ENCODE data around the gene RYR2. TPM values are rescaled to one million over a fixed set of nuclear protein-coding genes. Genes with fewer than 3 reads are reported as not detected.
A peak's percentile ranks its signal among the peaks of the same experiment; 100 is the strongest.

RYR2 gene
- polyA plus RNA-seq, 1 of the 3 experiments (the other 2 are of a cell fraction): under 0.01 TPM

GRCh38 chr1:237879195-237879594 is 837.2 kb downstream of the RYR2 start:
- no peaks in the 10 kb centered on the region for H3K27me3 ChIP-seq (ENCODE audit: insufficient read depth)
- H3K36me3 ChIP-seq (replicated peaks in 1 of 2; ENCODE audit: control insufficient read depth in 1 of 2, insufficient read depth in 2 of 2, low read length in 1 of 2): no peaks in the 10 kb centered on the region
- H3F3A ChIP-seq (replicated peaks; ENCODE audit: insufficient read depth): no peaks in the 10 kb centered on the region
- CTCF ChIA-PET: interaction anchor here (1.1 kb wide), 1 partner anchor 26 kb away, joined by 3 read pairs; no protein-coding TSS in a partner anchor
- DNase-seq: no peak
- no peaks in the 10 kb centered on the region for H3K9me3 ChIP-seq
- H4K20me1 ChIP-seq (ENCODE audit: insufficient read depth): no peaks in the 10 kb centered on the region
- no peak overlapping the region for H3K9ac ChIP-seq
- H2AFZ ChIP-seq (ENCODE audit: low read depth): no peak overlapping the region
- H3K4me3 ChIP-seq (ENCODE audit: low read depth in 2 of 2, low read length in 1 of 2): no peak overlapping the region
- H3K4me1 ChIP-seq (ENCODE audit: control insufficient read depth in 1 of 2, insufficient read depth in 2 of 2, low read depth in 1 of 2, low read length in 1 of 2): peaks cover 0 to 18% of the 10 kb centered on the region in 2 experiments; a peak in 1 of 4 replicates
- peak overlapping the region in 1 of 2 experiments; percentile 14; a peak in 1 of 4 replicates for H3K27ac ChIP-seq (ENCODE audit: low read depth in 2 of 2, low read length in 1 of 2)
- no peaks in the 10 kb centered on the region for H3K9me2 ChIP-seq
- POLR2A ChIA-PET: no interaction called here
- H3K4me2 ChIP-seq: no peak overlapping the region
- H3K79me2 ChIP-seq (ENCODE audit: insufficient read depth): no peaks in the 10 kb centered on the region
- TF ChIP-seq, protein P1, sequence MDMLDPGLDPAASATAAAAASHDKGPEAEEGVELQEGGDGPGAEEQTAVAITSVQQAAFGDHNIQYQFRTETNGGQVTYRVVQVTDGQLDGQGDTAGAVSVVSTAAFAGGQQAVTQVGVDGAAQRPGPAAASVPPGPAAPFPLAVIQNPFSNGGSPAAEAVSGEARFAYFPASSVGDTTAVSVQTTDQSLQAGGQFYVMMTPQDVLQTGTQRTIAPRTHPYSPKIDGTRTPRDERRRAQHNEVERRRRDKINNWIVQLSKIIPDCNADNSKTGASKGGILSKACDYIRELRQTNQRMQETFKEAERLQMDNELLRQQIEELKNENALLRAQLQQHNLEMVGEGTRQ (IDR thresholded peaks at IDR 0.05; ENCODE audit: borderline replicate concordance, low read depth, low read length): no peak
- TF ChIP-seq EZH2phosphoT487 (IDR thresholded peaks at IDR 0.05; ENCODE audit: borderline replicate concordance, low read depth): no peak
- no peak for TF ChIP-seq TAF1 (IDR thresholded peaks at IDR 0.05; ENCODE audit: borderline replicate concordance, low read depth, low read length)
- no peak for TF ChIP-seq SMC3 (IDR thresholded peaks at IDR 0.05; ENCODE audit: low read depth, low read length)
- TF ChIP-seq, protein P2, sequence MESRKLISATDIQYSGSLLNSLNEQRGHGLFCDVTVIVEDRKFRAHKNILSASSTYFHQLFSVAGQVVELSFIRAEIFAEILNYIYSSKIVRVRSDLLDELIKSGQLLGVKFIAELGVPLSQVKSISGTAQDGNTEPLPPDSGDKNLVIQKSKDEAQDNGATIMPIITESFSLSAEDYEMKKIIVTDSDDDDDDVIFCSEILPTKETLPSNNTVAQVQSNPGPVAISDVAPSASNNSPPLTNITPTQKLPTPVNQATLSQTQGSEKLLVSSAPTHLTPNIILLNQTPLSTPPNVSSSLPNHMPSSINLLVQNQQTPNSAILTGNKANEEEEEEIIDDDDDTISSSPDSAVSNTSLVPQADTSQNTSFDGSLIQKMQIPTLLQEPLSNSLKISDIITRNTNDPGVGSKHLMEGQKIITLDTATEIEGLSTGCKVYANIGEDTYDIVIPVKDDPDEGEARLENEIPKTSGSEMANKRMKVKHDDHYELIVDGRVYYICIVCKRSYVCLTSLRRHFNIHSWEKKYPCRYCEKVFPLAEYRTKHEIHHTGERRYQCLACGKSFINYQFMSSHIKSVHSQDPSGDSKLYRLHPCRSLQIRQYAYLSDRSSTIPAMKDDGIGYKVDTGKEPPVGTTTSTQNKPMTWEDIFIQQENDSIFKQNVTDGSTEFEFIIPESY (IDR thresholded peaks at IDR 0.05; ENCODE audit: borderline replicate concordance, low read depth): no peak
- TF ChIP-seq, protein P3, sequence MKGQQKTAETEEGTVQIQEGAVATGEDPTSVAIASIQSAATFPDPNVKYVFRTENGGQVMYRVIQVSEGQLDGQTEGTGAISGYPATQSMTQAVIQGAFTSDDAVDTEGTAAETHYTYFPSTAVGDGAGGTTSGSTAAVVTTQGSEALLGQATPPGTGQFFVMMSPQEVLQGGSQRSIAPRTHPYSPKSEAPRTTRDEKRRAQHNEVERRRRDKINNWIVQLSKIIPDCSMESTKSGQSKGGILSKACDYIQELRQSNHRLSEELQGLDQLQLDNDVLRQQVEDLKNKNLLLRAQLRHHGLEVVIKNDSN (IDR thresholded peaks at IDR 0.05; ENCODE audit: borderline replicate concordance, low read depth): no peak
- TF ChIP-seq TCF12 (IDR thresholded peaks at IDR 0.05): peak; percentile 91
- TF ChIP-seq, protein P4, sequence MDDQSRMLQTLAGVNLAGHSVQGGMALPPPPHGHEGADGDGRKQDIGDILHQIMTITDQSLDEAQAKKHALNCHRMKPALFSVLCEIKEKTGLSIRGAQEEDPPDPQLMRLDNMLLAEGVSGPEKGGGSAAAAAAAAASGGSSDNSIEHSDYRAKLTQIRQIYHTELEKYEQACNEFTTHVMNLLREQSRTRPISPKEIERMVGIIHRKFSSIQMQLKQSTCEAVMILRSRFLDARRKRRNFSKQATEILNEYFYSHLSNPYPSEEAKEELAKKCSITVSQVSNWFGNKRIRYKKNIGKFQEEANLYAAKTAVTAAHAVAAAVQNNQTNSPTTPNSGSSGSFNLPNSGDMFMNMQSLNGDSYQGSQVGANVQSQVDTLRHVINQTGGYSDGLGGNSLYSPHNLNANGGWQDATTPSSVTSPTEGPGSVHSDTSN (IDR thresholded peaks at IDR 0.05): peak; percentile 72
- no peak for TF ChIP-seq FOXJ3 (CRISPR knock-in tag; IDR thresholded peaks at IDR 0.05)
- TF ChIP-seq REST (IDR thresholded peaks at IDR 0.05; ENCODE audit: low read depth, low read length): no peak
- no peak for TF ChIP-seq SIN3A (IDR thresholded peaks at IDR 0.05; ENCODE audit: borderline replicate concordance, low read depth, low read length)
- TF ChIP-seq EP300 (IDR thresholded peaks at IDR 0.05; ENCODE audit: borderline replicate concordance in 1 of 2, low read depth in 1 of 2, low read length in 1 of 2): peak in 1 of 2 experiments; percentile 63; a peak in 1 of 4 replicates
- TF ChIP-seq MXI1 (IDR thresholded peaks at IDR 0.05; ENCODE audit: low read depth, low read length): no peak
- peak; percentile 66 for TF ChIP-seq JUND (IDR thresholded peaks at IDR 0.05)
- TF ChIP-seq, protein P5, sequence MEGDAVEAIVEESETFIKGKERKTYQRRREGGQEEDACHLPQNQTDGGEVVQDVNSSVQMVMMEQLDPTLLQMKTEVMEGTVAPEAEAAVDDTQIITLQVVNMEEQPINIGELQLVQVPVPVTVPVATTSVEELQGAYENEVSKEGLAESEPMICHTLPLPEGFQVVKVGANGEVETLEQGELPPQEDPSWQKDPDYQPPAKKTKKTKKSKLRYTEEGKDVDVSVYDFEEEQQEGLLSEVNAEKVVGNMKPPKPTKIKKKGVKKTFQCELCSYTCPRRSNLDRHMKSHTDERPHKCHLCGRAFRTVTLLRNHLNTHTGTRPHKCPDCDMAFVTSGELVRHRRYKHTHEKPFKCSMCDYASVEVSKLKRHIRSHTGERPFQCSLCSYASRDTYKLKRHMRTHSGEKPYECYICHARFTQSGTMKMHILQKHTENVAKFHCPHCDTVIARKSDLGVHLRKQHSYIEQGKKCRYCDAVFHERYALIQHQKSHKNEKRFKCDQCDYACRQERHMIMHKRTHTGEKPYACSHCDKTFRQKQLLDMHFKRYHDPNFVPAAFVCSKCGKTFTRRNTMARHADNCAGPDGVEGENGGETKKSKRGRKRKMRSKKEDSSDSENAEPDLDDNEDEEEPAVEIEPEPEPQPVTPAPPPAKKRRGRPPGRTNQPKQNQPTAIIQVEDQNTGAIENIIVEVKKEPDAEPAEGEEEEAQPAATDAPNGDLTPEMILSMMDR (IDR thresholded peaks at IDR 0.05): no peak
- peak; percentile 41; the same call in 1 of the 2 replicates for TF ChIP-seq NFIC (IDR thresholded peaks at IDR 0.05; ENCODE audit: borderline replicate concordance)
- no peak for TF ChIP-seq RAD21 (IDR thresholded peaks at IDR 0.05; ENCODE audit: low read length)
- TF ChIP-seq YY1 (IDR thresholded peaks at IDR 0.05; ENCODE audit: low read depth): no peak
- peak; percentile 66 for TF ChIP-seq FOSL2 (IDR thresholded peaks at IDR 0.05; ENCODE audit: borderline replicate concordance, low read depth)
- no peak for TF ChIP-seq ELF1 (IDR thresholded peaks at IDR 0.05)
- no peak for TF ChIP-seq MAX (IDR thresholded peaks at IDR 0.05; ENCODE audit: low read depth)
- no peak for TF ChIP-seq FOXM1 (IDR thresholded peaks at IDR 0.05; ENCODE audit: low read depth)
- no peak; the same call in 1 of the 2 replicates for TF ChIP-seq RXRA (IDR thresholded peaks at IDR 0.05; ENCODE audit: borderline replicate concordance, low read depth)
- no peak for TF ChIP-seq MEF2A (IDR thresholded peaks at IDR 0.05; ENCODE audit: borderline replicate concordance, low read depth)
- no peak for TF ChIP-seq NRF1 (IDR thresholded peaks at IDR 0.05; ENCODE audit: low read depth, low read length)

Measured in SK-N-SH (cell line).